Measurements from ENCODE around the gene RBKS. TPM values are rescaled to one million over a fixed set of nuclear protein-coding genes. Genes with fewer than 3 reads are reported as not detected.

The RBKS gene
- total RNA-seq, 1 experiment from 2014 or later, result 0.54 TPM

- POLR2A ChIA-PET (ENCODE audit: low non-redundant PET), result no interaction called here
- CTCF ChIA-PET, result no interaction called here
- intact Hi-C loops (cut with micrococcal nuclease; ENCODE audit: unreplicated experiment), result no loop called here
Measured at GRCh38 chr2:27875089-27875881, 14.9 kb downstream of the RBKS start.

GRCh38 chr2:27873091-27873490 lies 17.1 kb downstream of the RBKS start:
- intact Hi-C loops (cut with micrococcal nuclease; ENCODE audit: unreplicated experiment), result no loop called here
- CTCF ChIA-PET, result no interaction called here
- no peak for TF ChIP-seq EZH2 (IDR thresholded peaks at IDR 0.05; ENCODE audit: borderline replicate concordance, low read depth, low read length, poor library complexity, severe bottlenecking)
- no peak for TF ChIP-seq CTCF (conservative IDR thresholded peaks at IDR 0.05; ENCODE audit: low read depth, low read length)

More at GRCh38 chr2:27875089-27875881, 14.9 kb downstream of the RBKS start:
- Histone ChIP-seq H3K4me3 (ENCODE audit: low read depth, low read length, poor library complexity, severe bottlenecking) (no peak overlapping the region), H3K36me3 (ENCODE audit: insufficient read depth, low read length, poor library complexity, severe bottlenecking) (no peaks in the 10 kb centered on the region), H3K4me1 (ENCODE audit: insufficient read depth, low read length, poor library complexity, severe bottlenecking) (no peaks in the 10 kb centered on the region), H3K27me3 (replicated peaks; ENCODE audit: insufficient read depth, low read depth, low read length, poor library complexity) (no peaks in the 10 kb centered on the region), H3K27ac (ENCODE audit: low read depth, low read length, poor library complexity, severe bottlenecking) (no peak overlapping the region), H3K9me3 (ENCODE audit: low read depth, low read length, poor library complexity, severe bottlenecking) (no peaks in the 10 kb centered on the region)
- BruUV-seq (replicated peaks), result no TSS peak
- no peak for DNase-seq (ENCODE audit: low spot score)
- TF ChIP-seq CTCF (conservative IDR thresholded peaks at IDR 0.05; ENCODE audit: low read depth, low read length), result no peak
- TF ChIP-seq EZH2 (IDR thresholded peaks at IDR 0.05; ENCODE audit: borderline replicate concordance, low read depth, low read length, poor library complexity, severe bottlenecking), result no peak

GRCh38 chr2:27871802-27872201 lies 18.4 kb downstream of the RBKS start:
- POLR2A ChIA-PET (ENCODE audit: low non-redundant PET), result no interaction called here
- intact Hi-C loops (cut with micrococcal nuclease; ENCODE audit: unreplicated experiment), result no loop called here
- Histone ChIP-seq H3K27ac (ENCODE audit: low read depth, low read length, poor library complexity, severe bottlenecking) (no peak overlapping the region), H3K9me3 (ENCODE audit: low read depth, low read length, poor library complexity, severe bottlenecking) (no peaks in the 10 kb centered on the region), H3K36me3 (ENCODE audit: insufficient read depth, low read length, poor library complexity, severe bottlenecking) (no peaks in the 10 kb centered on the region), H3K4me1 (ENCODE audit: insufficient read depth, low read length, poor library complexity, severe bottlenecking) (no peaks in the 10 kb centered on the region), H3K27me3 (replicated peaks; ENCODE audit: insufficient read depth, low read depth, low read length, poor library complexity) (no peaks in the 10 kb centered on the region), H3K4me3 (ENCODE audit: low read depth, low read length, poor library complexity, severe bottlenecking) (no peak overlapping the region)
- CTCF ChIA-PET, result no interaction called here
- TF ChIP-seq CTCF (conservative IDR thresholded peaks at IDR 0.05; ENCODE audit: low read depth, low read length), result no peak
- TF ChIP-seq EZH2 (IDR thresholded peaks at IDR 0.05; ENCODE audit: borderline replicate concordance, low read depth, low read length, poor library complexity, severe bottlenecking), result no peak
- no TSS peak for BruUV-seq (replicated peaks)
- peak; percentile 22 for DNase-seq (ENCODE audit: low spot score)

More at GRCh38 chr2:27873091-27873490, 17.1 kb downstream of the RBKS start:
- Histone ChIP-seq H3K27me3 (replicated peaks; ENCODE audit: insufficient read depth, low read depth, low read length, poor library complexity) (no peaks in the 10 kb centered on the region), H3K36me3 (ENCODE audit: insufficient read depth, low read length, poor library complexity, severe bottlenecking) (no peaks in the 10 kb centered on the region), H3K4me1 (ENCODE audit: insufficient read depth, low read length, poor library complexity, severe bottlenecking) (no peaks in the 10 kb centered on the region), H3K27ac (ENCODE audit: low read depth, low read length, poor library complexity, severe bottlenecking) (no peak overlapping the region), H3K4me3 (ENCODE audit: low read depth, low read length, poor library complexity, severe bottlenecking) (no peak overlapping the region), H3K9me3 (ENCODE audit: low read depth, low read length, poor library complexity, severe bottlenecking) (no peaks in the 10 kb centered on the region)
- DNase-seq (ENCODE audit: low spot score), result no peak
- POLR2A ChIA-PET (ENCODE audit: low non-redundant PET), result no interaction called here
- BruUV-seq (replicated peaks), result no TSS peak

Data from A673 (cell line).